GM23248 (cell line): Measurements from ENCODE around the gene SNX5.

Experiments
- EZH2 ChIP-seq: fragments of 200-600 bp; sonication (generic); IDR thresholded peaks from 2 replicates; pipeline ENCODE4 v1.6.1; 2018; ENCODE audit warnings: antibody characterized with exemption, mild to moderate bottlenecking; ENCODE audit not compliant: insufficient read depth, poor library complexity, severe bottlenecking
- EZH2phosphoT487 ChIP-seq: fragments of 200-600 bp; sonication (generic); IDR thresholded peaks from 2 replicates; pipeline ENCODE4 v1.6.1; 2018; ENCODE audit warnings: antibody characterized with exemption, moderate library complexity, mild to moderate bottlenecking, low read depth; ENCODE audit not compliant: insufficient read depth

DNA sequence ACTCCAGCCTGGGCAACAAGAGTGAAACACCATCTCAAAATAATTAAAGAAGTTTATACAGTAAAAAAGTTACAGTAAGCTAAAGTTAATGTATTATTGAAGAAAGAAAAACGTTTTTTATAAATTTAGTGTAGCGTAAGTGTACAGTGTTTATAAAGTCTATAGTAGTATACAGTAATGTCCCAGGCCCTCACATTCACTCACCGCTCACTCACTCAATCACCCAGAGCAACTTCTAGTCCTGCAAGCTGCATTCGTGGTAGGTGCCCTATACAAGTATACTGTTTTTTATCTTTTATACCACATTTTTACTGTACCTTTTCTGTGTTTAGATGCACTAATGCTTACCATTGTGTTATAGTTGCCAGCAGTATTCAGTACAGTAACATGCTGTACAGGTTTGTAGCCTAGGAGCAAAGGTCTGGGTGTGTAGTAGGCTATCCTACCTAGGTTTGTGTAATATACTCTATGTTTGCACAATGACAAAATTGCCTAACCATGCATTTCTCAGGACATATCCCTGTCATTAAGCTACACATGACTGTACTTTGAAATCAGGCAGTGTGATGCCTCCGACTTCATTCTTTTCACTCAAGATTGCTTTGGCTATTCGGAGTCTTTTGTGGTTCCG, 16.9 kb upstream of the SNX5 start:
- TF ChIP-seq EZH2 (no peak), EZH2phosphoT487 (no peak)
